ENCODE measurements around the gene ABHD14A.
A peak's percentile ranks its signal among the peaks of the same experiment; 100 is the strongest.
"Not testable (repeated sequence)": the region's sequence is repeated elsewhere in the genome, so short reads cannot be mapped to it uniquely, and the experiment has no call there.

Gene ABHD14A

GRCh38 chr3:51983578-51984268 is 8.9 kb downstream of the ABHD14A start:
- TF ChIP-seq CTCF (IDR thresholded peaks at IDR 0.05; ENCODE audit: low read depth, low read length): no peak
- peak overlapping the region; percentile 60 to 72 for H3K4me3 ChIP-seq (replicated peaks in 1 of 2; ENCODE audit: low read depth in 2 of 2, low read length in 2 of 2)
- DNase-seq (ENCODE audit: low read depth in 2 of 2): no peak

- TF ChIP-seq CTCF (IDR thresholded peaks at IDR 0.05; ENCODE audit: low read depth, low read length): no peak
- H3K4me3 ChIP-seq (replicated peaks in 1 of 2; ENCODE audit: low read depth in 2 of 2, low read length in 2 of 2): no peak overlapping the region
- DNase-seq (ENCODE audit: low read depth in 2 of 2): no peak
These were observed 9.4 kb downstream of the ABHD14A start for GRCh38 chr3:51984269-51984647.

GRCh38 chr3:51985063-51985462 is 10.2 kb downstream of the ABHD14A start:
- no peak overlapping the region for H3K4me3 ChIP-seq (replicated peaks in 1 of 2; ENCODE audit: low read depth in 2 of 2, low read length in 2 of 2)
- DNase-seq (ENCODE audit: low read depth in 2 of 2): no peak
- TF ChIP-seq CTCF (IDR thresholded peaks at IDR 0.05; ENCODE audit: low read depth, low read length): no peak

- no peak overlapping the region for H3K4me3 ChIP-seq (replicated peaks in 1 of 2; ENCODE audit: low read depth in 2 of 2, low read length in 2 of 2)
- DNase-seq (ENCODE audit: low read depth in 2 of 2): no peak
- TF ChIP-seq CTCF (IDR thresholded peaks at IDR 0.05; ENCODE audit: low read depth, low read length): no peak
These were observed 11.4 kb downstream of the ABHD14A start for GRCh38 chr3:51986010-51986947.

- TF ChIP-seq CTCF (IDR thresholded peaks at IDR 0.05; ENCODE audit: low read depth, low read length): no peak
- DNase-seq (ENCODE audit: low read depth in 2 of 2): no peak
- H3K4me3 ChIP-seq (replicated peaks in 1 of 2; ENCODE audit: low read depth in 2 of 2, low read length in 2 of 2): no peak overlapping the region
These were observed 12.7 kb downstream of the ABHD14A start for GRCh38 chr3:51987568-51987967.

- no peak for DNase-seq (ENCODE audit: low read depth in 2 of 2)
- no peak overlapping the region for H3K4me3 ChIP-seq (replicated peaks in 1 of 2; ENCODE audit: low read depth in 2 of 2, low read length in 2 of 2)
- no peak for TF ChIP-seq CTCF (IDR thresholded peaks at IDR 0.05; ENCODE audit: low read depth, low read length)
These were observed 13.7 kb downstream of the ABHD14A start for GRCh38 chr3:51988286-51989146.

GRCh38 chr3:51990501-51990971 is 15.7 kb downstream of the ABHD14A start:
- H3K4me3 ChIP-seq (replicated peaks in 1 of 2; ENCODE audit: low read depth in 2 of 2, low read length in 2 of 2); DNase-seq (ENCODE audit: low read depth in 2 of 2): not testable (repeated sequence)

All from cardiac fibroblast (primary cell).